Daoy (cell line): ENCODE measurements around the gene BTBD17. TPM values are rescaled to one million over a fixed set of nuclear protein-coding genes. Genes with fewer than 3 reads are reported as not detected.

Source experiments
- DNase-seq: peaks from one replicate; pipeline ENCODE4 v3.0.0-alpha.2; 2015; ENCODE audit warnings: low read depth
- total RNA-seq: library from RNA; depleted of rRNA; stranded (reverse); fragments of >200 nt; shearing (Covaris generic); gene quantifications from 2 replicates; pipeline ENCODE4 v1.2.3, GENCODE V29; 2014

Gene BTBD17
- total RNA-seq, 1 experiment from 2014 or later = not detected

- no peak for DNase-seq
Measured at GRCh38 chr17:74387365-74388218, 25.9 kb upstream of the BTBD17 start.

GRCh38 chr17:74386386-74386785 is 24.7 kb upstream of the BTBD17 start:
- peak; percentile 25 for DNase-seq

- no peak for DNase-seq
Measured at GRCh38 chr17:74385201-74385600, 23.5 kb upstream of the BTBD17 start.

- no peak for DNase-seq
Measured at GRCh38 chr17:74383141-74383540, 21.5 kb upstream of the BTBD17 start.

- no peak for DNase-seq
Measured at GRCh38 chr17:74380959-74381808, 19.5 kb upstream of the BTBD17 start.

GRCh38 chr17:74380086-74380958 is 18.7 kb upstream of the BTBD17 start:
- peak; percentile 42 for DNase-seq

- peak; percentile 92 for DNase-seq
Measured at GRCh38 chr17:74379495-74380085, 17.9 kb upstream of the BTBD17 start.

- DNase-seq = no peak
Measured at GRCh38 chr17:74374858-74375257, 13.2 kb upstream of the BTBD17 start.

- DNase-seq = no peak
Measured at GRCh38 chr17:74373838-74374606, 12.4 kb upstream of the BTBD17 start.

- DNase-seq = no peak
Measured at GRCh38 chr17:74372426-74372825, 10.8 kb upstream of the BTBD17 start.

GRCh38 chr17:74371653-74372147 is 10.0 kb upstream of the BTBD17 start:
- no peak for DNase-seq

- DNase-seq = no peak
Measured at GRCh38 chr17:74369665-74370490, 8.2 kb upstream of the BTBD17 start.

- DNase-seq = peak; percentile 51
Measured at GRCh38 chr17:74369221-74369620, 7.6 kb upstream of the BTBD17 start.

GRCh38 chr17:74368341-74369081 is 6.8 kb upstream of the BTBD17 start:
- peak; percentile 78 for DNase-seq

GRCh38 chr17:74367206-74367605 is 5.5 kb upstream of the BTBD17 start, which contains the start of gene GPR142:
Gene GPR142, plus strand, starts transcription at chr17:74367506. Its CDS starts 2,035 bp downstream, at chr17:74369541.
- no peak for DNase-seq

GRCh38 chr17:74362810-74363498 is 1.3 kb upstream of the BTBD17 start:
- no peak for DNase-seq

GRCh38 chr17:74362069-74362405 is 369 bp upstream of the BTBD17 start:
- no peak for DNase-seq

- DNase-seq = no peak
Measured at GRCh38 chr17:74360899-74361229, 804 bp downstream of the BTBD17 start.
